ENCODE results near the gene TEX9.

Gene TEX9

GRCh38 chr15:56356616-56357015 lies 8.6 kb upstream of the TEX9 start:
- Histone ChIP-seq H3K4me3 (ENCODE audit: insufficient read depth in 1 of 2, low read depth in 1 of 2, low read length in 2 of 2) (no peak overlapping the region), H3K4me2 (ENCODE audit: low read length, poor library complexity, severe bottlenecking) (no peak overlapping the region), H2BK120ac (ENCODE audit: low read depth, low read length) (no peak overlapping the region), H3K9me3 (ENCODE audit: control insufficient read depth, low read length) (peaks cover 2% of the 10 kb centered on the region), H4K8ac (ENCODE audit: low read length) (no peak overlapping the region), H3K14ac (ENCODE audit: low read length in 2 of 2) (no peak overlapping the region), H3K36me3 (ENCODE audit: control insufficient read depth in 1 of 2, insufficient read depth in 2 of 2, low read depth in 1 of 2, low read length in 2 of 2) (no peaks in the 10 kb centered on the region), H3K4ac (ENCODE audit: low read depth in 1 of 2, low read length in 2 of 2) (no peak overlapping the region), H2BK12ac (ENCODE audit: low read length in 2 of 2) (no peak overlapping the region), H3K27ac (ENCODE audit: low read length, poor library complexity, severe bottlenecking) (no peak overlapping the region), H4K91ac (ENCODE audit: low read length) (no peak overlapping the region), H2BK15ac (ENCODE audit: low read depth, poor library complexity, severe bottlenecking) (no peak overlapping the region), H3K27me3 (ENCODE audit: control insufficient read depth in 1 of 2, insufficient read depth in 1 of 2, low read length in 2 of 2) (no peaks in the 10 kb centered on the region), H3K18ac (ENCODE audit: low read depth in 1 of 2, low read length in 2 of 2) (no peak overlapping the region), H2AK5ac (ENCODE audit: low read length, severe bottlenecking) (no peak overlapping the region), H3K4me1 (ENCODE audit: control insufficient read depth, insufficient read depth, low read depth, low read length) (no peaks in the 10 kb centered on the region), H3K23ac (ENCODE audit: low read length in 2 of 2) (no peak overlapping the region), H3K79me1 (replicated peaks; ENCODE audit: low read length, poor library complexity, severe bottlenecking) (no peaks in the 10 kb centered on the region), H3K9ac (ENCODE audit: low read length) (no peak overlapping the region), H2BK5ac (ENCODE audit: low read depth, low read length, poor library complexity, severe bottlenecking) (no peak overlapping the region), H2AFZ (ENCODE audit: low read depth, low read length) (no peak overlapping the region)
- no peak for DNase-seq
- 83% methylated on average over 1 of the region's 2 CpGs for WGBS

- no peak overlapping the region for H2AK5ac ChIP-seq (ENCODE audit: low read length, severe bottlenecking)
- H3K27me3 ChIP-seq (ENCODE audit: control insufficient read depth in 1 of 2, insufficient read depth in 1 of 2, low read length in 2 of 2), result no peaks in the 10 kb centered on the region
- no peak overlapping the region for H2BK5ac ChIP-seq (ENCODE audit: low read depth, low read length, poor library complexity, severe bottlenecking)
- no peak overlapping the region for H3K4ac ChIP-seq (ENCODE audit: low read depth in 1 of 2, low read length in 2 of 2)
- peaks cover 3% of the 10 kb centered on the region for H3K9me3 ChIP-seq (ENCODE audit: control insufficient read depth, low read length)
- H3K79me1 ChIP-seq (replicated peaks; ENCODE audit: low read length, poor library complexity, severe bottlenecking), result no peaks in the 10 kb centered on the region
- H3K23ac ChIP-seq (ENCODE audit: low read length in 2 of 2), result no peak overlapping the region
- no peak overlapping the region for H3K4me2 ChIP-seq (ENCODE audit: low read length, poor library complexity, severe bottlenecking)
- no peak overlapping the region for H3K9ac ChIP-seq (ENCODE audit: low read length)
- H3K14ac ChIP-seq (ENCODE audit: low read length in 2 of 2), result no peak overlapping the region
- no peak overlapping the region for H2BK12ac ChIP-seq (ENCODE audit: low read length in 2 of 2)
- no peak overlapping the region for H3K18ac ChIP-seq (ENCODE audit: low read depth in 1 of 2, low read length in 2 of 2)
- H2BK120ac ChIP-seq (ENCODE audit: low read depth, low read length), result no peak overlapping the region
- no peak for DNase-seq
- H3K4me1 ChIP-seq (ENCODE audit: control insufficient read depth, insufficient read depth, low read depth, low read length), result no peaks in the 10 kb centered on the region
- no peaks in the 10 kb centered on the region for H3K36me3 ChIP-seq (ENCODE audit: control insufficient read depth in 1 of 2, insufficient read depth in 2 of 2, low read depth in 1 of 2, low read length in 2 of 2)
- H4K8ac ChIP-seq (ENCODE audit: low read length), result no peak overlapping the region
- WGBS, result 67% methylated on average over 7 of the region's 7 CpGs
- no peak overlapping the region for H2BK15ac ChIP-seq (ENCODE audit: low read depth, poor library complexity, severe bottlenecking)
- no peak overlapping the region for H4K91ac ChIP-seq (ENCODE audit: low read length)
- H3K27ac ChIP-seq (ENCODE audit: low read length, poor library complexity, severe bottlenecking), result no peak overlapping the region
- H2AFZ ChIP-seq (ENCODE audit: low read depth, low read length), result no peak overlapping the region
- no peak overlapping the region for H3K4me3 ChIP-seq (ENCODE audit: insufficient read depth in 1 of 2, low read depth in 1 of 2, low read length in 2 of 2)
Measured at GRCh38 chr15:56358604-56359003, 6.6 kb upstream of the TEX9 start.

GRCh38 chr15:56361987-56362386 lies 3.2 kb upstream of the TEX9 start:
- Histone ChIP-seq H3K4me3 (ENCODE audit: insufficient read depth in 1 of 2, low read depth in 1 of 2, low read length in 2 of 2) (no peak overlapping the region), H2BK15ac (ENCODE audit: low read depth, poor library complexity, severe bottlenecking) (no peak overlapping the region), H3K36me3 (ENCODE audit: control insufficient read depth in 1 of 2, insufficient read depth in 2 of 2, low read depth in 1 of 2, low read length in 2 of 2) (no peaks in the 10 kb centered on the region), H3K4ac (ENCODE audit: low read depth in 1 of 2, low read length in 2 of 2) (no peak overlapping the region), H3K4me1 (ENCODE audit: control insufficient read depth, insufficient read depth, low read depth, low read length) (no peaks in the 10 kb centered on the region), H3K27me3 (ENCODE audit: control insufficient read depth in 1 of 2, insufficient read depth in 1 of 2, low read length in 2 of 2) (no peaks in the 10 kb centered on the region), H4K8ac (ENCODE audit: low read length) (no peak overlapping the region), H3K9me3 (ENCODE audit: control insufficient read depth, low read length) (peaks cover 3% of the 10 kb centered on the region), H3K9ac (ENCODE audit: low read length) (no peak overlapping the region), H4K91ac (ENCODE audit: low read length) (no peak overlapping the region), H2AFZ (ENCODE audit: low read depth, low read length) (no peak overlapping the region), H2AK5ac (ENCODE audit: low read length, severe bottlenecking) (no peak overlapping the region), H3K23ac (ENCODE audit: low read length in 2 of 2) (no peak overlapping the region), H3K18ac (ENCODE audit: low read depth in 1 of 2, low read length in 2 of 2) (no peak overlapping the region), H3K14ac (ENCODE audit: low read length in 2 of 2) (no peak overlapping the region), H2BK120ac (ENCODE audit: low read depth, low read length) (no peak overlapping the region), H2BK5ac (ENCODE audit: low read depth, low read length, poor library complexity, severe bottlenecking) (no peak overlapping the region), H3K27ac (ENCODE audit: low read length, poor library complexity, severe bottlenecking) (no peak overlapping the region), H2BK12ac (ENCODE audit: low read length in 2 of 2) (no peak overlapping the region), H3K4me2 (ENCODE audit: low read length, poor library complexity, severe bottlenecking) (no peak overlapping the region), H3K79me1 (replicated peaks; ENCODE audit: low read length, poor library complexity, severe bottlenecking) (no peaks in the 10 kb centered on the region)
- no peak for DNase-seq
- 94% methylated on average over 1 of the region's 1 CpG for WGBS

GRCh38 chr15:56366211-56366610 lies 985 bp downstream of the TEX9 start:
- Histone ChIP-seq H3K4ac (ENCODE audit: low read depth in 1 of 2, low read length in 2 of 2) (no peak overlapping the region), H3K9me3 (ENCODE audit: control insufficient read depth, low read length) (peaks cover 3% of the 10 kb centered on the region), H3K27ac (ENCODE audit: low read length, poor library complexity, severe bottlenecking) (no peak overlapping the region), H3K14ac (ENCODE audit: low read length in 2 of 2) (no peak overlapping the region), H3K9ac (ENCODE audit: low read length) (peak overlapping the region; percentile 93), H3K18ac (ENCODE audit: low read depth in 1 of 2, low read length in 2 of 2) (no peak overlapping the region), H3K79me1 (replicated peaks; ENCODE audit: low read length, poor library complexity, severe bottlenecking) (no peaks in the 10 kb centered on the region), H2BK12ac (ENCODE audit: low read length in 2 of 2) (no peak overlapping the region), H3K4me2 (ENCODE audit: low read length, poor library complexity, severe bottlenecking) (peak overlapping the region; percentile 91), H2BK15ac (ENCODE audit: low read depth, poor library complexity, severe bottlenecking) (no peak overlapping the region), H2BK120ac (ENCODE audit: low read depth, low read length) (no peak overlapping the region), H4K8ac (ENCODE audit: low read length) (no peak overlapping the region), H2AK5ac (ENCODE audit: low read length, severe bottlenecking) (no peak overlapping the region), H2AFZ (ENCODE audit: low read depth, low read length) (no peak overlapping the region), H3K4me3 (ENCODE audit: insufficient read depth in 1 of 2, low read depth in 1 of 2, low read length in 2 of 2) (peak overlapping the region in 1 of 2 experiments; percentile 89), H2BK5ac (ENCODE audit: low read depth, low read length, poor library complexity, severe bottlenecking) (no peak overlapping the region), H3K27me3 (ENCODE audit: control insufficient read depth in 1 of 2, insufficient read depth in 1 of 2, low read length in 2 of 2) (no peaks in the 10 kb centered on the region), H3K36me3 (ENCODE audit: control insufficient read depth in 1 of 2, insufficient read depth in 2 of 2, low read depth in 1 of 2, low read length in 2 of 2) (no peaks in the 10 kb centered on the region), H3K4me1 (ENCODE audit: control insufficient read depth, insufficient read depth, low read depth, low read length) (peaks cover 2% of the 10 kb centered on the region), H3K23ac (ENCODE audit: low read length in 2 of 2) (no peak overlapping the region), H4K91ac (ENCODE audit: low read length) (no peak overlapping the region)
- no peak for DNase-seq
- 0% methylated on average over 1 of the region's 2 CpGs for WGBS
